A549 (cell line): ENCODE data around the gene CTPS2. TPM values are rescaled to one million over a fixed set of nuclear protein-coding genes. Genes with fewer than 3 reads are reported as not detected.

Experiments used
- ATAC-seq, 2 experiments: fragments of 200-7000 bp in 1 of 2; fragments of >200 bp in 1 of 2; cut with Nextera tagmentation in 1 of 2; cut with Tn5 transposase in 1 of 2; 3 replicates each; pipeline versions ENCODE4 v1.8.0 to v1.9.1; 2018 to 2020; ENCODE audit warnings: mild to moderate bottlenecking in 1 of 2, moderate library complexity in 1 of 2
- CTCF ChIA-PET: fragments of 300-600 bp; sonication (Branson Sonifier 250); formaldehyde crosslinking; extraction: SDS; loops from one replicate; lab custom pipeline; 2021; ENCODE audit warnings: antibody characterized with exemption, inconsistent platforms; lab: Yijun Ruan, JAX
- POLR2A ChIA-PET: fragments of 350-600 bp; formaldehyde crosslinking; extraction: SDS; loops from one replicate; lab custom pipeline; 2021; ENCODE audit warnings: antibody characterized with exemption, inconsistent platforms; lab: Yijun Ruan, JAX
- DNase-seq, 2 experiments: peaks; one replicate each; pipeline versions ENCODE4 v3.0.0 to v3.0.0-alpha.2; 2011 to 2016; ENCODE audit warnings: low read depth in 1 of 2, low spot score in 1 of 2
- FAIRE-seq: peaks from 2 replicates; lab custom pipeline; 2011; peaks lifted over from hg19 to GRCh38; lab: Jason Lieb, UNC
- H3K27ac ChIP-seq, 2 experiments: fragments of >200 bp; sonication (Bioruptor Twin); formaldehyde crosslinking; 3 replicates each; pipeline ENCODE4 v1.5.1; 2016 to 2017
- H3K4me1 ChIP-seq: fragments of >200 bp; sonication (Bioruptor Twin); formaldehyde crosslinking; 3 replicates; pipeline ENCODE4 v1.6.1; 2016
- H3K4me2 ChIP-seq: fragments of >200 bp; sonication (Bioruptor Twin); formaldehyde crosslinking; 3 replicates; pipeline ENCODE4 v1.6.1; 2016
- H3K4me3 ChIP-seq: fragments of >200 bp; sonication (Bioruptor Twin); formaldehyde crosslinking; 3 replicates; pipeline ENCODE4 v1.5.1; 2016
- H3K9me3 ChIP-seq: fragments of >200 bp; sonication (Bioruptor Twin); formaldehyde crosslinking; 3 replicates; pipeline ENCODE4 v1.6.1; 2016
- CBX2 ChIP-seq: fragments of 200-600 bp; sonication (generic); IDR thresholded peaks from 2 replicates; pipeline ENCODE4 v1.6.1; 2016; ENCODE audit warnings: low read depth, mild to moderate bottlenecking, borderline replicate concordance
- CBX8 ChIP-seq: fragments of 200-600 bp; sonication (generic); IDR thresholded peaks from 2 replicates; pipeline ENCODE4 v1.6.1; 2016
- CHD2 ChIP-seq: fragments of 150-350 bp; IDR thresholded peaks from 2 replicates; pipeline ENCODE4 v1.6.1; 2014; ENCODE audit warnings: low read length; ENCODE audit not compliant: partially characterized antibody
- EHF ChIP-seq: fragments of 250-450 bp; sonication (Bioruptor Pico); IDR thresholded peaks from 2 replicates; pipeline ENCODE4 v1.5.0; 2020; ENCODE audit warnings: mild to moderate bottlenecking
- EHMT2 ChIP-seq: fragments of 200-600 bp; sonication (generic); IDR thresholded peaks from 2 replicates; pipeline ENCODE4 v1.6.1; 2016; ENCODE audit warnings: antibody characterized with exemption, low read depth, mild to moderate bottlenecking, moderate library complexity
- FOSB ChIP-seq: fragments of 250-450 bp; sonication (Bioruptor Pico); IDR thresholded peaks from 2 replicates; pipeline ENCODE4 v1.5.0; 2020; ENCODE audit warnings: mild to moderate bottlenecking, moderate library complexity
- FOSL2 ChIP-seq, 2 experiments: fragments of 450-650 bp in 1 of 2; fragments of >200 bp in 1 of 2; sonication (Bioruptor Twin) in 1 of 2; formaldehyde crosslinking; IDR thresholded peaks; 2 replicates each; pipeline versions ENCODE4 v1.5.0 to v1.6.1; 2016 to 2020; ENCODE audit warnings: mild to moderate bottlenecking in 1 of 2, moderate library complexity in 1 of 2
- FOXS1 ChIP-seq: fragments of 250-450 bp; sonication (Bioruptor Pico); IDR thresholded peaks from 2 replicates; pipeline ENCODE4 v1.5.0; 2020; ENCODE audit warnings: mild to moderate bottlenecking, moderate library complexity
- GATA3 ChIP-seq: IDR thresholded peaks from 2 replicates; pipeline ENCODE4 v1.6.1; 2012; ENCODE audit warnings: borderline replicate concordance
- HDAC2 ChIP-seq: fragments of 200-600 bp; sonication (generic); IDR thresholded peaks from 2 replicates; pipeline ENCODE4 v1.6.1; 2016
- HOXA7 ChIP-seq: fragments of 250-450 bp; sonication (Bioruptor Pico); IDR thresholded peaks from 2 replicates; pipeline ENCODE4 v1.5.0; 2020; ENCODE audit warnings: mild to moderate bottlenecking, moderate library complexity
- HOXB13 ChIP-seq: fragments of 250-450 bp; sonication (Bioruptor Pico); IDR thresholded peaks from 2 replicates; pipeline ENCODE4 v1.5.0; 2020; ENCODE audit warnings: low read depth, mild to moderate bottlenecking, moderate library complexity
- HOXB5 ChIP-seq: fragments of 250-450 bp; sonication (Bioruptor Pico); IDR thresholded peaks from 2 replicates; pipeline ENCODE4 v1.5.0; 2020; ENCODE audit warnings: mild to moderate bottlenecking, moderate library complexity
- KDM5A ChIP-seq: fragments of 200-600 bp; sonication (generic); IDR thresholded peaks from 2 replicates; pipeline ENCODE4 v1.6.1; 2016; ENCODE audit warnings: antibody characterized with exemption, mild to moderate bottlenecking
- NFE2L2 ChIP-seq: fragments of 150-350 bp; conservative IDR thresholded peaks from 2 replicates; pipeline ENCODE4 v1.6.1; 2014; ENCODE audit warnings: low read length
- PHF8 ChIP-seq: fragments of 200-600 bp; sonication (generic); IDR thresholded peaks from 2 replicates; pipeline ENCODE4 v1.6.1; 2016; ENCODE audit warnings: low read depth, mild to moderate bottlenecking, antibody characterized with exemption, moderate library complexity, borderline replicate concordance
- POLR2A ChIP-seq: IDR thresholded peaks from 2 replicates; pipeline ENCODE4 v1.6.1; 2012; ENCODE audit warnings: mild to moderate bottlenecking, low read length
- POLR2AphosphoS2 ChIP-seq: conservative IDR thresholded peaks from 2 replicates; pipeline ENCODE4 v1.6.1; 2012; ENCODE audit warnings: low read length, improper control_type of control experiment, inconsistent platforms
- RCOR1 ChIP-seq: fragments of 150-350 bp; IDR thresholded peaks from 2 replicates; pipeline ENCODE4 v1.6.1; 2014; ENCODE audit warnings: antibody characterized with exemption, low read length, low read depth
- RFX5 ChIP-seq: fragments of 450-650 bp; IDR thresholded peaks from 2 replicates; pipeline ENCODE4 v1.7.1; 2014; ENCODE audit warnings: antibody characterized with exemption, mild to moderate bottlenecking, moderate library complexity
- SMC3 ChIP-seq: fragments of >200 bp; sonication (Bioruptor Twin); formaldehyde crosslinking; IDR thresholded peaks from 3 replicates; pipeline ENCODE4 v1.6.1; 2018; ENCODE audit warnings: inconsistent platforms
- SREBF2 ChIP-seq: fragments of 450-650 bp; IDR thresholded peaks from 2 replicates; pipeline ENCODE4 v1.6.1; 2014; ENCODE audit warnings: mild to moderate bottlenecking, moderate library complexity
- ZFP36 ChIP-seq: fragments of 450-650 bp; IDR thresholded peaks from 2 replicates; pipeline ENCODE4 v1.6.1; 2014; ENCODE audit warnings: borderline replicate concordance; ENCODE audit not compliant: partially characterized antibody
- WGBS: methylation state at CpG from one replicate; pipeline ENCODE4 v1.1.6; 2017; ENCODE audit errors: missing lambda C conversion rate; 5-methylcytosine and 5-hydroxymethylcytosine counted together
- polyA plus RNA-seq, 4 experiments: library from polyadenylated mRNA; depleted of rRNA in 3 of 4; stranded (reverse); fragments of >200 nt; fragmentation: RNase III in 1 of 4; extraction: RNeasy Plus Mini Kit Qiagen cat#74134 plus additional on column Dnase treatment in 1 of 4; gene quantifications; 2 replicates in 3 of 4; 3 replicates in 1 of 4; pipeline ENCODE4 v1.2.3, GENCODE V29; 2011 to 2017
- TF ChIP-seq, protein P1 (sequence below): fragments of >200 bp; sonication (Bioruptor Twin); formaldehyde crosslinking; IDR thresholded peaks from 3 replicates; pipeline ENCODE4 v1.5.1; 2016
- TF ChIP-seq, protein P2 (sequence below): IDR thresholded peaks from 2 replicates; pipeline ENCODE4 v1.6.1; 2012; ENCODE audit warnings: low read depth, borderline replicate concordance
- TF ChIP-seq, protein P3 (sequence below): fragments of 200-600 bp; sonication (generic); IDR thresholded peaks from 2 replicates; pipeline ENCODE4 v1.6.1; 2016; ENCODE audit warnings: antibody characterized with exemption, mild to moderate bottlenecking, moderate library complexity

CTPS2 gene
- polyA plus RNA-seq, 2 of the 4 experiments (the other 2 are of a cell fraction) = 11.1 to 18.5 TPM

DNA sequence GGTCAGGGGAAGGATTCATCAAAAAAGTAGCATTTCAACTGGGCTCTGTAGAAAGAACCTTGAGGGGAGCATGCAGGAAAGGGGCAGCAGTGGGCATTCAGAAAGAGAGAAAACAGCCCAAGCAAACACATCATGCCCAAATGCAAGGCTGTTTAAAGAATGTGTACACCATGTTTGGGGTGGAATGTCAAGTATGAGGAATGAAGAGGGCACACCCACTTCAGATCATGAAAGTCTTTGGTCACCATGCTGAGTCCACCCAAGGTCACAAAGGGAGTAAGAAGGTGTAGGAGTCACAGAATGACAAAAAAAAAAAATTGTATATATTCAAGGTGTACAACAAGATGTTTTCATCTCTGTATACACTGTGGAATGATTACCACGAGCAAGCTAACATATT is 53.1 kb downstream of the CTPS2 start:
- POLR2A ChIA-PET = no interaction called here
- CTCF ChIA-PET = no interaction called here
- Histone ChIP-seq H3K9me3 (no peaks in the 10 kb centered on the region), H3K4me1 (no peaks in the 10 kb centered on the region; the same call in 2 of the 3 replicates), H3K4me2 (no peak overlapping the region), H3K27ac (no peak overlapping the region), H3K4me3 (no peak overlapping the region)
- FAIRE-seq (no peak), ATAC-seq (no peak), DNase-seq (no peak)
- WGBS = 96% methylated on average over 1 of the region's 1 CpG
- TF ChIP-seq ZFP36 (no peak), RFX5 (no peak)
- TF ChIP-seq, protein P1, sequence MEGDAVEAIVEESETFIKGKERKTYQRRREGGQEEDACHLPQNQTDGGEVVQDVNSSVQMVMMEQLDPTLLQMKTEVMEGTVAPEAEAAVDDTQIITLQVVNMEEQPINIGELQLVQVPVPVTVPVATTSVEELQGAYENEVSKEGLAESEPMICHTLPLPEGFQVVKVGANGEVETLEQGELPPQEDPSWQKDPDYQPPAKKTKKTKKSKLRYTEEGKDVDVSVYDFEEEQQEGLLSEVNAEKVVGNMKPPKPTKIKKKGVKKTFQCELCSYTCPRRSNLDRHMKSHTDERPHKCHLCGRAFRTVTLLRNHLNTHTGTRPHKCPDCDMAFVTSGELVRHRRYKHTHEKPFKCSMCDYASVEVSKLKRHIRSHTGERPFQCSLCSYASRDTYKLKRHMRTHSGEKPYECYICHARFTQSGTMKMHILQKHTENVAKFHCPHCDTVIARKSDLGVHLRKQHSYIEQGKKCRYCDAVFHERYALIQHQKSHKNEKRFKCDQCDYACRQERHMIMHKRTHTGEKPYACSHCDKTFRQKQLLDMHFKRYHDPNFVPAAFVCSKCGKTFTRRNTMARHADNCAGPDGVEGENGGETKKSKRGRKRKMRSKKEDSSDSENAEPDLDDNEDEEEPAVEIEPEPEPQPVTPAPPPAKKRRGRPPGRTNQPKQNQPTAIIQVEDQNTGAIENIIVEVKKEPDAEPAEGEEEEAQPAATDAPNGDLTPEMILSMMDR = no peak

DNA sequence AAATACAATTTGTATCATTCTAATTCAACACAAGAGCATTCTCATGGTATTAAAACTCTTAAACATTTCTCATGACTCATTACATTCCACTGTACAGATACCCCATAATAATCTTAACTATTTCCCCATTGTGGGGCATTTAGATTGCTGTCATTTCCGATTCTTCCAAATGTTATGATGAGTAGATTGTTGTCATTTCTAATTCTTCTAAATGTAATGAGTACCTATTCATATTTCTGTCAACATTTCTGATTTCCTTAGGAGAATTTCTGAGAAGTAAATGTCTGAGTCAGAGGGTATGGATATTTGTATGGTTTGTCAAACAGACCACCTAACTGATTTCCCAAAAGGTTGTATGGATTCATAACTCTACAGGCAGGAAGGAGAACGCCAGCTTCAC is 54.2 kb downstream of the CTPS2 start:
- ATAC-seq (no peak), FAIRE-seq (peak; percentile 59), DNase-seq (no peak)
- 53% methylated on average over 2 of the region's 2 CpGs for WGBS
- H3K4me3 ChIP-seq = no peak overlapping the region
- ChIA-PET CTCF (interaction anchor here (0.6 kb wide), 1 partner anchor 222 kb away, joined by 3 read pairs; no protein-coding TSS in a partner anchor), POLR2A (no interaction called here)
- TF ChIP-seq, protein P2, sequence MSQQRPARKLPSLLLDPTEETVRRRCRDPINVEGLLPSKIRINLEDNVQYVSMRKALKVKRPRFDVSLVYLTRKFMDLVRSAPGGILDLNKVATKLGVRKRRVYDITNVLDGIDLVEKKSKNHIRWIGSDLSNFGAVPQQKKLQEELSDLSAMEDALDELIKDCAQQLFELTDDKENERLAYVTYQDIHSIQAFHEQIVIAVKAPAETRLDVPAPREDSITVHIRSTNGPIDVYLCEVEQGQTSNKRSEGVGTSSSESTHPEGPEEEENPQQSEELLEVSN = no peak
- TF ChIP-seq FOSB (no peak), CBX8 (no peak), HOXA7 (CRISPR knock-in tag) (no peak), PHF8 (no peak), POLR2AphosphoS2 (no peak), POLR2A (no peak), HDAC2 (no peak), NFE2L2 (no peak), SREBF2 (no peak), CHD2 (no peak), FOSL2 (IDR thresholded peaks at IDR 0.05) (no peak), FOSL2 (CRISPR knock-in tag; IDR thresholded peaks at IDR 0.05) (no peak), CBX2 (no peak)
- TF ChIP-seq, protein P3, sequence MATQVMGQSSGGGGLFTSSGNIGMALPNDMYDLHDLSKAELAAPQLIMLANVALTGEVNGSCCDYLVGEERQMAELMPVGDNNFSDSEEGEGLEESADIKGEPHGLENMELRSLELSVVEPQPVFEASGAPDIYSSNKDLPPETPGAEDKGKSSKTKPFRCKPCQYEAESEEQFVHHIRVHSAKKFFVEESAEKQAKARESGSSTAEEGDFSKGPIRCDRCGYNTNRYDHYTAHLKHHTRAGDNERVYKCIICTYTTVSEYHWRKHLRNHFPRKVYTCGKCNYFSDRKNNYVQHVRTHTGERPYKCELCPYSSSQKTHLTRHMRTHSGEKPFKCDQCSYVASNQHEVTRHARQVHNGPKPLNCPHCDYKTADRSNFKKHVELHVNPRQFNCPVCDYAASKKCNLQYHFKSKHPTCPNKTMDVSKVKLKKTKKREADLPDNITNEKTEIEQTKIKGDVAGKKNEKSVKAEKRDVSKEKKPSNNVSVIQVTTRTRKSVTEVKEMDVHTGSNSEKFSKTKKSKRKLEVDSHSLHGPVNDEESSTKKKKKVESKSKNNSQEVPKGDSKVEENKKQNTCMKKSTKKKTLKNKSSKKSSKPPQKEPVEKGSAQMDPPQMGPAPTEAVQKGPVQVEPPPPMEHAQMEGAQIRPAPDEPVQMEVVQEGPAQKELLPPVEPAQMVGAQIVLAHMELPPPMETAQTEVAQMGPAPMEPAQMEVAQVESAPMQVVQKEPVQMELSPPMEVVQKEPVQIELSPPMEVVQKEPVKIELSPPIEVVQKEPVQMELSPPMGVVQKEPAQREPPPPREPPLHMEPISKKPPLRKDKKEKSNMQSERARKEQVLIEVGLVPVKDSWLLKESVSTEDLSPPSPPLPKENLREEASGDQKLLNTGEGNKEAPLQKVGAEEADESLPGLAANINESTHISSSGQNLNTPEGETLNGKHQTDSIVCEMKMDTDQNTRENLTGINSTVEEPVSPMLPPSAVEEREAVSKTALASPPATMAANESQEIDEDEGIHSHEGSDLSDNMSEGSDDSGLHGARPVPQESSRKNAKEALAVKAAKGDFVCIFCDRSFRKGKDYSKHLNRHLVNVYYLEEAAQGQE = no peak
- no peaks in the 10 kb centered on the region; the same call in 2 of the 3 replicates for H3K4me1 ChIP-seq
- H3K27ac ChIP-seq = no peak overlapping the region
- no peaks in the 10 kb centered on the region for H3K9me3 ChIP-seq
- H3K4me2 ChIP-seq = no peak overlapping the region

DNA sequence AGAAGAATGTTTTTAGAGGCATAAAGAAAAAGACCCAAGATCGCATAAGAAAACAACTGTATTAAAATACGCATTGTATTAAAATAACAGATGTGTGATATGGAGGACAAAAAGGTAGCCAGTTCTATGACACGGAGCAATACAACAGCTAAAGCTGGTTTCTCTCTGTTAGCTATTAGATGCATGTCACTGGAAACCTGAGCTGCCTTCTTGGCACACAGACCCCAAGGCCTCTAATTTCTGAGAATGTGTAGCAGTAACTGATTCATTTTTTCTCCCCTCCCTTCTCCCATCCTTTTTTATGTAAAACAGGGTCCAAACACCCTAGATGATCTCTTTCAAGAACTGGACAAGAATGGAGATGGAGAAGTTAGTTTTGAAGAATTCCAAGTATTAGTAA is 58.4 kb downstream of the CTPS2 start:
- no peak for FAIRE-seq
- no peak overlapping the region for H3K27ac ChIP-seq
- 96% methylated on average over 3 of the region's 3 CpGs for WGBS
- ChIA-PET CTCF (no interaction called here), POLR2A (no interaction called here)
- no peaks in the 10 kb centered on the region for H3K4me1 ChIP-seq
- no peak overlapping the region for H3K4me2 ChIP-seq
- H3K4me3 ChIP-seq = no peak overlapping the region
- no peak for ATAC-seq
- H3K9me3 ChIP-seq = no peaks in the 10 kb centered on the region
- DNase-seq = no peak
- TF ChIP-seq, protein P2 = no peak
- TF ChIP-seq POLR2AphosphoS2 (no peak), HDAC2 (no peak), HOXB5 (CRISPR knock-in tag) (no peak), GATA3 (no peak), FOSB (no peak), RCOR1 (no peak), ZFP36 (no peak), CBX2 (no peak), SMC3 (no peak), EHF (CRISPR knock-in tag) (no peak), KDM5A (no peak), HOXB13 (no peak), CHD2 (no peak), FOXS1 (CRISPR knock-in tag) (no peak), RFX5 (no peak), EHMT2 (no peak)
